Skeletal muscle satellite cell (primary cell): ENCODE results near the gene ZNF585A.
"Not testable (repeated sequence)": the region's sequence is repeated elsewhere in the genome, so short reads cannot be mapped to it uniquely, and the experiment has no call there.

Source experiments
- H3K27me3 ChIP-seq: 2 replicates; pipeline ENCODE4 v1.7.0; 2013; ENCODE audit warnings: low read length; ENCODE audit not compliant: control insufficient read depth, insufficient read depth
- H3K36me3 ChIP-seq: 2 replicates; pipeline ENCODE4 v1.7.0; 2013; ENCODE audit warnings: mild to moderate bottlenecking, control low read depth, low read length; ENCODE audit not compliant: insufficient read depth
- H3K4me1 ChIP-seq: 2 replicates; pipeline ENCODE4 v1.7.0; 2013; ENCODE audit warnings: low read length; ENCODE audit not compliant: control insufficient read depth, insufficient read depth
- H3K4me2 ChIP-seq: 2 replicates; pipeline ENCODE4 v1.7.0; 2013; ENCODE audit warnings: mild to moderate bottlenecking, low read length
- H3K4me3 ChIP-seq: 2 replicates; pipeline ENCODE4 v1.7.0; 2013; ENCODE audit warnings: low read length
- H3K9ac ChIP-seq: 2 replicates; pipeline ENCODE4 v1.7.0; 2013; ENCODE audit warnings: mild to moderate bottlenecking, low read depth, low read length, moderate library complexity
- H3K9me3 ChIP-seq: replicated peaks from 2 replicates; pipeline ENCODE4 v1.7.0; 2013; ENCODE audit warnings: mild to moderate bottlenecking, control low read depth, low read length

Gene ZNF585A

GRCh38 chr19:37160153-37160552 lies 12.3 kb downstream of the ZNF585A start:
- Histone ChIP-seq H3K9ac (no peak overlapping the region), H3K4me1 (no peaks in the 10 kb centered on the region), H3K4me3 (no peak overlapping the region), H3K27me3 (no peaks in the 10 kb centered on the region), H3K36me3 (peaks cover 37% of the 10 kb centered on the region), H3K9me3 (peaks cover 5% of the 10 kb centered on the region), H3K4me2 (no peak overlapping the region)

GRCh38 chr19:37148214-37148613 lies 24.3 kb downstream of the ZNF585A start:
- Histone ChIP-seq H3K9ac (no peak overlapping the region), H3K4me1 (no peaks in the 10 kb centered on the region), H3K36me3 (peaks cover 20% of the 10 kb centered on the region), H3K4me3 (no peak overlapping the region), H3K9me3 (peaks cover 41% of the 10 kb centered on the region), H3K27me3 (no peaks in the 10 kb centered on the region), H3K4me2 (no peak overlapping the region)

GRCh38 chr19:37136111-37136510 lies 36.4 kb downstream of the ZNF585A start:
- H3K27me3 ChIP-seq: no peaks in the 10 kb centered on the region
- H3K4me3 ChIP-seq: no peak overlapping the region
- no peaks in the 10 kb centered on the region for H3K4me1 ChIP-seq
- no peak overlapping the region for H3K4me2 ChIP-seq
- H3K36me3 ChIP-seq: no peaks in the 10 kb centered on the region
- H3K9ac ChIP-seq: no peak overlapping the region
- peaks cover 59% of the 10 kb centered on the region for H3K9me3 ChIP-seq

- H3K36me3 ChIP-seq: peaks cover 22% of the 10 kb centered on the region
- H3K9ac ChIP-seq: no peak overlapping the region
- H3K4me3 ChIP-seq: no peak overlapping the region
- H3K4me2 ChIP-seq: no peak overlapping the region
- no peaks in the 10 kb centered on the region for H3K4me1 ChIP-seq
- H3K27me3 ChIP-seq: no peaks in the 10 kb centered on the region
- H3K9me3 ChIP-seq: peaks cover 84% of the 10 kb centered on the region
Observed at GRCh38 chr19:37128821-37129177, 43.7 kb downstream of the ZNF585A start.

- H3K4me3 ChIP-seq: no peak overlapping the region
- H3K9me3 ChIP-seq: peaks cover 80% of the 10 kb centered on the region
Observed at GRCh38 chr19:37127999-37128820, 44.3 kb downstream of the ZNF585A start.

GRCh38 chr19:37122093-37122492 lies 50.4 kb downstream of the ZNF585A start:
- H3K9me3 ChIP-seq: peaks cover 31% of the 10 kb centered on the region
- not testable (repeated sequence) for H3K36me3 ChIP-seq, H3K4me2 ChIP-seq, H3K4me3 ChIP-seq, H3K4me1 ChIP-seq, H3K9ac ChIP-seq, H3K27me3 ChIP-seq

More at GRCh38 chr19:37127999-37128820, 44.3 kb downstream of the ZNF585A start:
- Histone ChIP-seq H3K27me3 (no peaks in the 10 kb centered on the region), H3K9ac (no peak overlapping the region), H3K4me1 (no peaks in the 10 kb centered on the region), H3K4me2 (no peak overlapping the region), H3K36me3 (peaks cover 22% of the 10 kb centered on the region)

GRCh38 chr19:37114001-37114400 lies 58.5 kb downstream of the ZNF585A start:
- H3K36me3 ChIP-seq: peaks cover 4% of the 10 kb centered on the region
- no peaks in the 10 kb centered on the region for H3K27me3 ChIP-seq
- no peaks in the 10 kb centered on the region for H3K4me1 ChIP-seq
- peaks cover 13% of the 10 kb centered on the region for H3K9me3 ChIP-seq
- H3K9ac ChIP-seq: no peak overlapping the region
- no peak overlapping the region for H3K4me3 ChIP-seq
- H3K4me2 ChIP-seq: no peak overlapping the region

- not testable (repeated sequence) for H3K4me2 ChIP-seq, H3K36me3 ChIP-seq, H3K27me3 ChIP-seq, H3K9ac ChIP-seq, H3K4me1 ChIP-seq, H3K4me3 ChIP-seq
- peaks cover 11% of the 10 kb centered on the region for H3K9me3 ChIP-seq
Observed at GRCh38 chr19:37111753-37112152, 60.7 kb downstream of the ZNF585A start.

- H3K9me3 ChIP-seq: peaks cover 13% of the 10 kb centered on the region
- not testable (repeated sequence) for H3K27me3 ChIP-seq, H3K4me2 ChIP-seq, H3K4me3 ChIP-seq, H3K9ac ChIP-seq, H3K4me1 ChIP-seq, H3K36me3 ChIP-seq
Observed at GRCh38 chr19:37104135-37104534, 68.4 kb downstream of the ZNF585A start.

GRCh38 chr19:37098570-37098969 lies 73.9 kb downstream of the ZNF585A start:
- H3K4me3 ChIP-seq: no peak overlapping the region
- peaks cover 12% of the 10 kb centered on the region for H3K9me3 ChIP-seq
- H3K4me1 ChIP-seq: no peaks in the 10 kb centered on the region
- no peaks in the 10 kb centered on the region for H3K27me3 ChIP-seq
- H3K4me2 ChIP-seq: no peak overlapping the region
- peaks cover 24% of the 10 kb centered on the region for H3K36me3 ChIP-seq
- H3K9ac ChIP-seq: no peak overlapping the region

GRCh38 chr19:37095859-37096258 lies 76.6 kb downstream of the ZNF585A start:
- H3K9me3 ChIP-seq: peaks cover 3% of the 10 kb centered on the region

More at GRCh38 chr19:37095859-37096258, 76.6 kb downstream of the ZNF585A start:
- Histone ChIP-seq H3K4me1 (no peaks in the 10 kb centered on the region), H3K36me3 (peaks cover 37% of the 10 kb centered on the region), H3K4me2 (no peak overlapping the region), H3K4me3 (no peak overlapping the region), H3K27me3 (no peaks in the 10 kb centered on the region), H3K9ac (no peak overlapping the region)
